ENCODE data around the gene RAC2.

Gene RAC2

DNA sequence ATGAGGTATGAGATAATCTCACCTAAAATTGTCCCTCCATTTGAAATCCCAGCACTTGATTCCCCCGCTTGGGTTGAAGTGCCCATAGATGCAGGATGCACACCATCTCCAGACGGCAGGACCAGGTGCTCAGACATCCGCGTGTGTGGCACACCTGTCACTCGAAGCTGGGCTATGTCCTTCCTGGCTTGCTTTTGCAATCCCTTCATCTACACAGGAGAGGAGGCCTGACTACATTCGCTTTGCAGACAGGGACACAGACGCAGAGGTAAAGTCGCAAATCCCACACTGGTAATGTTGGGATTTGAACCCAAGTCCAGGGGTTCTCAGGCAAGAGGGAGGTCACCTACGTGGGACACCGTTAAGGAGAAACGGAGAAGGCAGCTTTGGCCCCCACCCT is 31.1 kb upstream of the RAC2 start:
- no peak for DNase-seq

DNA sequence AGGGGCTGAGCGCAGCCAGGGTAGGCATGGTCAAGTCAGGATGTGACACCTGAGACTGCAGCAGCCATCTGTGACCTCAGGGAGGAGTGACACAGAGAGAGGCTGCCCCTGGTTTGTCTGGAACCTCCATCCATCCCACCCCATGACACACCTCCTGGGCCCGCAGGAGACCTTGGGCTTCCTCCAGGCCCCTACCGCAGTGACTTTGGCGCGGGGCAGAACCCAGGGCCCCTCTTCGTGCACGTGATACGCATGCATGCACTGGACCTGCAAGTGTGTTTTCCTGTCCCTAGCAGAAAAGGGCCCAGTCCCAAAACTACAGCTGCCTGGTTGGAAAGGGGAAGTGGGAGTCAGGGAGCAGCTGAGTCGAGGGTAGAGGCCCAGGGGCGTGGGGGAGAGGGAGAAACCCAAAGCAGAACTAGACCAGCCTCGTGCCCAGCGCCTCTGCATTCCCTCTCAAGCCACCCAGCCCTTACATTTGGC is 30.4 kb upstream of the RAC2 start:
- no peak for DNase-seq

DNA sequence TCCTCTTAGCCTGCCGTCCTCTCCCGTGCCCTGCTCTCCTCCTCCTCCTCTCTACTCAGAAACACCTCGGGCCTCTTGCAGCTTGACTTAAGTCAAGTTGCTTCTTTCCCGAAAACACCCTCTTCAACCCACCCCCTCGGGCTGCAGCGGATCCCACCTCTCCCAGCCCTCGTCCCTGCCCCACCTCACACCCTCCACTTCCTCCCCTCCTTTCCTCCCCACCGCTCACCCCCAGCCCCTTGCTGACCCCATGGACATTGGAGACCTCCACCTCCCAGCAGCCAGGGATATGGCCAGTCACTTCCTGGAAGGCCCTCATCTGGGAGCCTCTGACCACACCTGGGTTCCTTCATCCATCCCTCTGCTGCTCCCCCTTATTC is 29.8 kb upstream of the RAC2 start:
- no peak for DNase-seq

DNA sequence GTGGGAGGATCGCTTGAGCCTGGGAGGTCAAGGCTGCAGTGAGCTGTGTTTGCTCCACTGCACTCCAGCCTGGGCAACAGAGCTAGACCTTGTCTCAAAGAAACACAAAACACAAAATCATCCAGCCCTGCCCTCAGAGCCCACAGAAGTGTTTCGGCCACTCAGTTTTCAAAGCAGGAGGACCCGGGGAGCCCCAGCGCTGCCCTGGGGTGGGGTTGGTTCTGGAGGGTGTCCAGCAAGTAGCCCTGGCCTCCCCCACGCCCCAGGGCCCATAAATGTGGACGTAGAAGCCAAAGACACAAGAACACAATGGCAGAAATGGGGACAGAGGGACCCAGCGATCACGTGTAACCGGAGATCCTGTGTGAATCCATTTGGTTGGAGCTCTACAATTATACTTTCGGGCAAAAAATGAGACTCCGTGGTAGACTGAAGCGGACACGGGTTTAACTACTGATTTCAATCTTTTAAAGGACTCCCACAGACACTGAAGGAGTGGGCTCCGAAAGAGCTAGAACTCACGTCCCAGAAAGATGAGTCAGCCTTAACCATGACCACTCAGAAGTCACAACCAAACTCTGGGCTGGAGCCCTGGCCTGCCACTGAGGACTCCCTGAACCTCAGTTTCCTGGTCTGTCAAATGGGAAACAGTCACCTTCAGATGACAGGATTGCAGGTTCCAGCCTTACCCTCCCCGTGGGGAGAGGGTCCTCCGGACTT is 29.2 kb upstream of the RAC2 start:
- no peak for DNase-seq

DNA sequence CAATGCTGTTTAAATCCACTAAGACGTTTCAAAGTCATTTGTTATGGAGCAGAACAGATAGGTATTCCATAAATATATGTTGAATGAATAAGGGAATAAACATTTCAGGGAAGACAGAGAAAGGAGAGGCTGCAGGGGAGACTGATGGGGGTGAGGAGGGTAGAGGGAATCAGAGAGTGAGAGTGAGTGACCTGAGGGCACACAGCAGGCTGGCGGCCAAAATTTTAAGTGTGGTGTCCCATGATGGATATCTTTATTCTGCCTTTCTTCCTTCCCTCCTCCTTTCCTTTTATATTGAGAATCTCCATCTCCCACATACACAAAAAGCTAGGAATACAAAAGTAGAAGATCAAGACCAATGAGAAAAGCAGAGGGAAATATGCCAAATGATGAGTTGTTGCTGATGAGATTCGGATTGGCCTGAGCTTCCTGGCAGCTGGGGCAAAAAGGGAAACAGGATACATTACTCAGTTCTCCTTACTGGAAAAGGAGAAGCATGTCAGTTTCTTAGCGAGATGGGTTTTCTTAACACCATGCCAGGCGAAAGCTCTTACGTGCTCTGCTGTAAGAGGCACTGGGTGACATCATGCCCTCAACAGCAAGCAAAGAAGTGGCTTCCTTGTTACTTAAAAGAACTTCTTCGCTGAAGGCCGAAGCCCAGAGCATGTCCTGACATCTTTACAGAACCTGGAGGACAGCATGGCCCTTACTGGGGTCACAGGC is 27.0 kb upstream of the RAC2 start:
- no peak for DNase-seq

DNA sequence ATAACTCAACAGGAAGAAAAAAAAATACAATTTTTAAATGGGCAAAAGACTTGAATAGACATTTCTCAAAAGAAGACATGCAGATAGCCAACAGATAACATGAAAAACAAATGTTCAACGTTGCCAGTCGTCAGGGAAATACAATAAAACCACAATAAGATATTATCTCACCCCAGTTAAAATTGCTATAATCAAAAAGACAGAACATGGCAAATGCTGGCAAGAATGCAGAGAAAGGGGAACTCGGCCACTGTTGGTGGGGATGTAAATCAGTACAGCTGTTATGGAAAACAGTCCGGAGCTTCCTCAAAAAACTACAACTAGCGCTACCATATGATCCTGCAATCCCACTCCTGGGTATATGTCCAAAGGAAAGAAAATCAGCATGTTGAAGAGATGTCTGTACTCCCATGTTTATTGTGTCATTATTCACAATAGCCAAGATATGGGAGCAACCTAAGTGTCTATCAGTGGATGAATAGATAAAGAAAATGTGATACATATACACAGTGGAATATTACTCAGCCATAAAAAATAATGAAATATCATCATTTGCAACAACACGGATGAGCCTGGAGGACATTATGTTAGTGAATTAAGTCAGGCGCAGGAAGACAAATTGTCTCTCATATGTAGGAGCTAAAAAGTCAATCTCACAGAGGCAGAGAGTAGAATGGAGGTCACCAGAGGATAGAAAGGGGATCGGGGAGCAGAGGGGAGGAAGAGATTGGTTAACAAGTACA is 26.0 kb upstream of the RAC2 start:
- peak; percentile 32 for DNase-seq

DNA sequence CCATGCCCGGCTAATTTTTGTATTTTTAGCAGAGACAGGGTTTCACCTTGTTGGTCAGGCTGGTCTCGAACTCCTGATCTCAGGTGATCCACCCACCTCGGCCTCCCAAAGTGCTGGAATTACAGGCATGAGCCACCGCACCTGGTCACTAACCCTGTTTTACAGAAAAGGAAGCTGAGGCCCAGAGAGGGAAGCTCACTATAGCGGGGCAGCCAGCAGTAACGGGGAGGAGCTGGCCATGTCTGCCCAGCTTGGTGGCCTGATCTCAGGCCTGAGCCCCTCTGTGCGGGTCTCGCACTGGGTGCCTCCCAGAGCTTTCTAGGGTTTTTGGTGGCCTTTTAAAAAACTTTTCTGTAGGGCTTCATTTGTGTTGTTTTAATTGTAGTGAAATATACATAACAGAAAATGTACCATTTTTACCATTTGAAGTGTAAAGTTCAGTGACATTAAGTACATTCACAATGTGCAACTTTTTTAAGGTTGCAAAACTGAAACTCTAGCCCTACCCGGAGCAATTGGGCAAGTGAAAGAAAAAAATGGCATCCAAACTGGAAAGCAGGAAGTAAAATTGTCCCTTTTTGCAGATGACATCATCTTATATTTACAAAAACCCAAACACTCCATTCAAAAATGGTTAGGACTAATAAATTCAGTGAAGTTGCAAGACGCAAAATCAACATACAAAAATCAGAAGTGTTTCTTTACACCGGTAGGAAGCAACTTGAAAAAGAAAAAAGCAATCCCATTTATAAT is 23.8 kb upstream of the RAC2 start:
- no peak for DNase-seq

DNA sequence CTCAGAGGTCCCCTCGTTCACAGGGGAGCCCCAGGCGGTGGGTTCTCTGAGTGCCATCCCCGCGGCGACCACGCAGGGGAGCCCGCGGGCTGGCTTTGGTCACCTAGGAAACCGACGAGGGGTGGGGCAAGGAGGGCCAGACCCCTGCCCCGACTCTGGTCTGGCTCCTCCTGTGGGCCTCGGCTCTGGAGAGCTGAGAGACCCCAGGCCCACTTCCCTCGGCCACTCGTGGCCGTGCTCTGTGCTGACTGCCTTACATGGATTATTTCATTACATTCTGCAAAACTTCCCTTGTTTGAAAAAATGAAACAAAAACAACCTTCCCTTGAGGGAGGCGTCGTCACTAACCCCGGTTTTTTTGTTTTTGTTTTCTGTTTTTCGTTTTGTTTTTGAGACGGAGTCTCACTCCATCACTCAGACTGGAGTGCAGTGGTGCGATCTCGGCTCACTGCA is 23.1 kb upstream of the RAC2 start:
- peak; percentile 27 for DNase-seq

DNA sequence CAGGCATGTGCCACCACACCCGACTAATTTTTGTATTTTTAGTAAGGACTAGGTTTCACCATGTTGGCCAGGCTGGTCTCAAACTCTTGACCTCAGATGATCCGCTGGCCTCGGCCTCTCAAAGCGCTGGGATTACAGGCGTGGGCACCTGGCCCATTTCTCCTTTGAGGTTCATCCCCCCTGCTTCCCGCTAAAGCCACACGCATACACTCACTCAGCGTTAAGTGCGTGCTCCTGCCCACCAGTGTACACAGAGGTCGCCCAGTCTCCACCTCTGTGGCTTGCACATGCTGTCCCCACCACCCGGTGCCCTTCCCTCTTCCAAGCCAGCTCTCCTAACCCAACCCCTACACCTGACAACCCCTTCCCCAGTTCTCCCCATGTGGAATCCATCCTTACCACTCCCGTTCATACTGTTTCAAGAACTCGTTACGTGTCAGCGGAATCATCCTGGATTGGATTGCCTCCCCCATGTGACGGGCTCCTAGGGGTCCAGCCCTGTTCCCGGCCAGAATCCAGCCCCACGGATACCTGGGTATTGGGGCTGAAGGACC is 22.6 kb upstream of the RAC2 start:
- no peak for DNase-seq

DNA sequence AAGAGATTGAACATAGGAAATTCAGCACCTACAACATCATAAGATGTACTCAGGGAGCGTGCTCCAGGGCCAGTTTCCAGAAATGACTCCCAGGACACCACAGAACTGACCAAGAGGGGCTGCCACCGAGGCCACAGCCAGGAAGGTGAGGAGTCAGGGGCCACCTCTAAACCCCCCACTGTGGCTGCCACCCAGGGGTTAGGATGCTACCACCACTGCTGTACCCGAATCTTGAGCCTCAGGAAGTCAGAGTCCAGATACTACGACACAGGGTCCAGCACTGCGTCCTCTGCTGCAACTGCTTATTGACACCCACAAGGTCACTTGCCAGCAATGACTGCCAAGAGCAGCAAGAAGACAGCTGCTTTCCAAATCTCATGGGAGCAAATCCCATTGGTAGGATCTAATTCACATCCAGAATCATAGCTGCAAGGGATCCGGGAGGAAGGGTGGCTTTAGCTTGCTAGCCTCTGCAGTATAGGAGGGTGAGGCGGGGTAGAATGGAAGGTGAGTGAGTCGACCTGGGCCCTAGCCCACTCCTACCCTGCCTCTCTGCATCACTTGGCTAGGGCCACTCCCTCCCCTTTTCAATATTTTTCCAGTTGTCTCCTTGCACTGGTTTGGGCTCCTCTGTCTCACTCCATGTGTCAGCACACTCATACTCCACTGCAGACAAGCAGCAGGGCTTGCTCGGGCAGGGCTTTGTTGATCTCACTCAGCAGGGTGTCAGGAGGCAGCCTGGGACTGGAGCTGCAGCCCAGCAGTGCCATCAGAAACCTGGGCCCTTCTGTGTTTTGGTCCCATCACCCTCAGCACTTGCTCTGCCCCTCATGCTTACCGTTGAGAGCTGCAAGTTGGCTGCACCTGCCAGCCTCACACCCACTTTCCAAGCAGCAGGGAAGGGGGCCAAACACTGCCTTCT is 20.2 kb upstream of the RAC2 start:
- DNase-seq = no peak

DNA sequence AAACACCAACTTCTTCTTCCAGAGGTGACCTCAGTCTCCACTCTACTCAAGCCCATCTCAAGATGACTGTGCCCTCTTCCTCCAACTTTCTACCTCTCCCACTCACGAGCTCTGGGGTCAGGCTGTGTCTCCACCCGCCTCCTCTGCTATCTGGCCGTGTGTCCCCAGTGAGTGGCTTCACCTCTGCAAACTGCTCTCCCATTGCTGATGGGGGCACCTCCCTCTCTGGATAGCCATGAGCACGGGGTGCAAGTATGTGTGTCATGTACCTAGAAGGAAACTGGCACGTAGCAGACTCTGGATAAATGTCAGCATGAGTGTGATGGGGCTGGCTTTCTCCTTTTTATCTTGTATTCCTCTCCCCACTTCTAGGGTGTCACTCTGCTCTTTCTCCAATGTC is 18.3 kb upstream of the RAC2 start:
- no peak for DNase-seq

DNA sequence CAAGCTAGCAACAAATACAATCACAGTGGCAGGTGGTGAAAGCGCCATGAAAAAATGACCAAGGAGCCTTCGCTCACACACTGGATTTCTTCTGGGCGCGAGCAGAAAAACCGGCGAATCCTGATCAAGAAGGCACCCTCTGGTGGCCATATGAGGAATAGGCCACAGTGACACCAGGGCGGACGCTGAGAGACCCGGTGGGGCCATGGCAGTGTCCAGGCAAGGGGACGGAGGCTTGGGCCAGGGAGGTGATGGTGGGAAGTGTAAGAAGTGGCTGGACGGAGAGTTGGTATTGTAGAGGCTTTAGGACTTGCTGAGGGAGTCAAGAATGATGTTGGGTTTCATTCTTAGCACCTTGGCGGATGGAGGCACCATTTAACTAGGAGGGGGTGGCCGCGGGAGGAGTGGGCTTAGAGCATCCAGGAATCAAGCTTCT is 16.9 kb upstream of the RAC2 start:
- DNase-seq = peak; percentile 53

DNA sequence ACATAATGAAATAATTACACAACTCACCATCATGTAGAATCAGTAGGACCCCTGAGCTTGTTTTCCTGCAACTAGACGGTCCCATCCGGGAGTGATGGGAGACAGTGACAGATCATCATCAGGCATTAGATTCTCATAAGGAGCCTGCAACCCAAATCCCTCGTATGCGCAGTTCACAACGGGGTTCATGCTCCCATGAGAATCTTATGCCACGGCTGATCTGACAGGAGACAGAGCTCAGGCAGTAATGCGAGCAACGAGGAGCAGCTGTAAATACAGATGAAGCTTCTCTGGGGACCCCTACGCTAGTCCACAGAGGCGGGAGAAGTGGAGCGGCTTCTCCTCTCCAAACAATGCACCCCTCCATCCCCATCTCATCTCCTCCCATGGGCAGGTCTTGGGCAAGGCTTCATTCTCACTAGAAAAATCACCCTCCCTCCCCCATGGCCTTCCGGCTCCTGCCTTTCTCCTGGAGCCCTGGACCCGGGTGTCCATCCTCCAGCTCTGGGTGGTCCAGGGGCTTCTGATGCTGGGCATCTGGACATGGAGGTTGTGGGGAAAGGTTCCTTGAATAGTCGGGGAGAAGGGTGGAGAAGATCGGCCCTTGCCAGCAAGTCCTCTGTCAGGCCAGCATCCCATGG is 16.2 kb upstream of the RAC2 start:
- no peak for DNase-seq

DNA sequence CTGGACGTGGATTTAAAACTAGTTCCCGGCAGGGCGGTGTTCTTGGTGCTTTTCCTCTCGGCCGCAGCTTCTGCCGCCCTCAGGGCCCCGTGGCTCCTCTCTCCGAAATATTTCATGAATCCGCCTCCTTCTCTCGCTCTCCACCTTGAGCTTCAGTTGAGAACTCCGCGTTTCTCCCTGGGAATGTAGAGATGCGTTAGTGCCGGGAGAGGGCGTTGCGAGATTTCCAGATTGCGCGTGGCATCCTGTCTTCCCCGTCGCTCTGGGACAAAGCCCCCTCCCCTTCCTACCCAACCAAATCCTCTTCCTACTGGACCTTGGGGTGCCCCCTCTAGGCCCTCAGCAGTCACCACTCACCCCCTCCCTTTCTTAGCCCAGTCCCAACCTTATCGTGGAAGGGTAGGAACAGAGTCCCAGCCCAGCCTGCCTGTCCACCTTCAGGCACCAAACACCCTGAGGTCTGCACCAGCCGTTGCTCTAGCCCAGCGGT is 15.5 kb upstream of the RAC2 start:
- DNase-seq = no peak

DNA sequence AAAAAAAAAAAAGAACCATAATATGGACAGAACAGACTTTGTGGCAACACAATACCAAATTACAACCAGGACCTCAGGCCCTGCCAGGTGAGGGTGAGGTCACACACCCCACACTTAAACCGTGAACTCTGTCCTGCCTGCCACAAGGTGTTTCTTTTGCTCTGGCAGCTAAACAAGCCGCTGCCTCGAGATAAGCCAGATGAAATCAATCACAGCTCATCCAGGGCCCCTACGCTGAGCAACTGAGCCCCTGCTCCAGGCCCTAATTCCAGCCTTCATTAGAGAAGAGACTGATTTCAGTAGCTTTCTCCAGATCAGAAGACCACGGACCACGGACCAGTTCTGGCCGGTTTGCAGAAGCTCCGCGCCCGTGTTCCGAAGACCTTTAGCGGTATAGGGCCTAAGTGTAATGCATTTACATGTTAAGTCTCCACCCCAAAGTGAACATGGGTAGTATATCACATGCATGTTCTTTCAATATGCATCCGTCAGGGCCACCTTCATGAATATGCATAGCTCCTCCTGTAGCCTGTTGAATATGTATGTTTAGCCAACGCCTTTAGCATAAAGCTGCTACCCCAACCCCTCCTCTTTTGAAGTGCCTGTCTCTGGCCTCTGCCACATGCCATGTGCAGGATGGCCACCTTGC is 14.8 kb upstream of the RAC2 start:
- DNase-seq = no peak

DNA sequence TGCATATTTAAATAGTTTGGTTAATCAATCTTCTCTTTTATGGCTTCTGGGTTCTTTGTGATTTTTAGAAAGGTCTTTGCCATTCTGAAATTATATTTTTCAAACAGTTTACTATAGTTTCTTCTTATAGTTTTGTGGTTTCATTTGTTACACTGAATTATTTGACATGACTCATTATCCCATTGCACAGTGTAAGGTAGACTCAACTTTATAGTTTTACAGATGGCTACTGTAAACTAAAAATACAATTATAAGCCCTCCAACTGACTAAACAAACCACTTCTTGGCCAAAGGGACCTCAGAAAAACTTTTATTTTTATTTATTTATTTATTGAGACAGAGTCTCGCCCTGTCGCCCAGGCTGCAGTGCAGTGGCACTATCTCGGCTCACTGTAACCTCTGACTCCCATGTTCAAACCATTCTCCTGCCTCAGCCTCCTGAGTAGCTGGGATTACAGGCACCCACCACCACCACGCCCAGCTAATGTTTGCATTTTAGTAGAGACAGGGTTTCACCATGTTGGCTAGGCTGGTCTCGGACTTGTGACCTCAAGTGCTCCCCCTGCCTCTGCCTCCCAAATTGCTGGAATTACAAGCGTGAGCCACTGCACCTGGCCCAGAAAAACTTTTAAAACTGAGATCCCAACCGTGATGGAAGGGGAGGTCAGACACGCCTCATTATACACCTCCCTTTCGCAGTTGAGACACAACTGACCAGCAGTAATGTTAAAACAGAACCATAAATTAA is 14.1 kb upstream of the RAC2 start:
- DNase-seq = no peak

DNA sequence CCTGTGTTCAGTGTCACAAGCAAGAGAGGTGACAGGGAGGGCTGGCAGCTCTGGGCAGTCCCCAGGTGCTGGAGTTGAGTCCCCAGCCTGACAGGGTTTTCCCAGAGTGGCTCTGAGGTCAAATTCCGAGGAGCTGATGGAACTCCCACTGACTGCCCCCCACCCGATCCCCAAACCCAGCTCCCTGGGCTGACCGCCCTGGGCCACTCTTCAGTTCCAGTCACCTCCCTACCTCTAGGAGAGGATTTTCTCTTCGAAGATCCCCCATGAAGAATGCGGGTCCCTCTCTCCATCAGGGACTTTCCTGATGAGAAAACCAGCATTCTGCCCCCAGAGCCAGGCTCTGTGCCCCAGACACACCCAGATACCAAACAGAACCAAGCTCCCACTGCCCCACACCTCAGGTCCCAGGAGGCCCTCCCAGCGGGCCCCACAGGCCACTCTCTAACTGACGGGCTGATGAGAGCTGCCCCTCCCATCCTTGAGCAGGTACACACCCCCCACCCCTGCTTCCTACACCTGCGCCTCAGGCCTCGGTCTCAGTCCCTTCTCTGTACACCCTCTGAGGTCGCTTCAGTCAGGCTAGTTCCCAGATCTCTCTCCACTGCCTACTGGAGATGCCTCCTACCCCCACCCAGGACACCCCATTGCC is 12.1 kb upstream of the RAC2 start:
- no peak for DNase-seq

DNA sequence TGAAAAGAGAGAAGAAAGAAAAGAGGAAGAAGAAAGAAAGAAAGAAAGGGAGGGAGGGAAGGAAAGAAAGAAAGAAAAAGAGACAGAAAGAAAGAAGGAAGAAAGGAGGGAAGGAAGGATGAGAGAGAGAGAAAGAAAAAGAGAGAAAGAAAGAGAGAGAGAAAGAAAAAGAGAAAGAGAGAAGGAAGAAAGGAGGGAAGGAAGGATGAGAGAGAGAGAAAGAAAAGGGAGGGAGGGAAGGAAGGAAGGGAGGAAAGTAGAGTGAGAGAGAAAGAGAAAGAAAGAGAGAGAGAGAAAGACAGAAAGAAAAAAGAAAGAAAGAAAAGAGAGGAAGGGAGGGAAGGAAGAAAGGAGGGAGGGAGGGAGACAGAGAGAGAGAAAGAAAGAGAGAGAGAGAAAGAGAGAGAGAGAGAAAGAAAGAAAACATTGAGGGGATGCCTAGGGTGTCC is 11.5 kb upstream of the RAC2 start:
- DNase-seq = no peak

DNA sequence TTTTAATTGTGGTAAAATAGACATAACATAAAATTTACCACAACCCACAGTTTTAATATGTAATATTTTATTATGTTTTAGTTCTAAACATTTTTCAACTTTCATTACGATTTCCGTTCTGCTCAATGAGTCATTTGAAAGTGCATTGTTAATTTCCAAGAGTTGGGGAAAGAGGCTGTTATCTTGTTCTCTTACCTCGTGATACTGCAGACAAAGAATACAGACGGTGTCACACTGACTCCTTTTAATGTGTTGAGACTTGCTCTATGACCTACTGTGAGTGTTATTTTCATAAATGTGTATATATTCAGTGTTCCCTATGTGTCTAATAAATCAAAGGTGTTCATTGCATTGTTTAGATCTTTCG is 10.8 kb upstream of the RAC2 start:
- no peak for DNase-seq

All from KG1 (cell line).